ENCODE measurements around the gene TUBAL3.
"Not testable (repeated sequence)": the region's sequence is repeated elsewhere in the genome, so short reads cannot be mapped to it uniquely, and the experiment has no call there.

Gene TUBAL3

DNA sequence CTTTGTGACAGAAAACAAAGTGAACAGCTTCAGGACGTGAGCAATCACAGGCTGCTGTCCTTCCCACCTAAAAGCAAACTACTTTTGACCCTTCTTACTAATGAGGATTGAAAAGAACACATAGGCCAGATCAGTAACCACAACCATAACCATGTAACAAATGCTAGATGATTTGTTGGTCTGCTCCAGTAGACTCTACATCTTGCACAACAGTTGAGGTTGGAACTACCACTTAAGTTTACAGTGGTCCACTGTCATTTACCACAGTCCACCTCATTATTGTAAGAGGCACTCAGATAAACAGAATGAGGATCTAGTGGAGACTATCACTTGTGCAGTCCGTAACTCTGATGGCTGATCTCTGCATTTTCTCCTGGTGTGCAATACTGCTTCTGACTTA lies 35.6 kb upstream of the TUBAL3 start:
- Mint-ChIP-seq H3K27ac (no peak overlapping the region), H3K9me3 (no peaks in the 10 kb centered on the region), H3K4me3 (no peak overlapping the region), H3K36me3 (no peaks in the 10 kb centered on the region), H3K4me1 (peaks cover 14% of the 10 kb centered on the region)
- DNase-seq (ENCODE audit: low spot score in 2 of 2) (no peak), ATAC-seq (no peak)

DNA sequence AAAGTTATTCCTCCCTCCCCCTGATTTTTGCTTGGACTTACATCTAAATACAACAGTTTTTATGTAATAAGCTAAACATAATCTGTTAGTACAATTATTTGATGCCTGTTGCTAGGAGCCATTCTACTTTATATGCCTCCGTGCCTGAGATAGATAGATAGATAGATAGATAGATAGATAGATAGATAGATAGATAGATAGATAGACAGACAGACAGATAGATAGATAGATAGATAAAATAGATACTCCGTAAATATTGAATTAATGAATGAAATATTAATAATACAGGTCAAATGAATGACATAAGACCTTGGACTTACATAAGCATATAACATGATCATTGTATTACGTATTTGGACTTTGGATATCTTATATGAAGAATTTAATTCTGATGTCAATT lies 30.7 kb upstream of the TUBAL3 start:
- Mint-ChIP-seq H3K27ac (no peak overlapping the region), H3K36me3 (peaks cover 14% of the 10 kb centered on the region), H3K4me3 (no peak overlapping the region)

DNA sequence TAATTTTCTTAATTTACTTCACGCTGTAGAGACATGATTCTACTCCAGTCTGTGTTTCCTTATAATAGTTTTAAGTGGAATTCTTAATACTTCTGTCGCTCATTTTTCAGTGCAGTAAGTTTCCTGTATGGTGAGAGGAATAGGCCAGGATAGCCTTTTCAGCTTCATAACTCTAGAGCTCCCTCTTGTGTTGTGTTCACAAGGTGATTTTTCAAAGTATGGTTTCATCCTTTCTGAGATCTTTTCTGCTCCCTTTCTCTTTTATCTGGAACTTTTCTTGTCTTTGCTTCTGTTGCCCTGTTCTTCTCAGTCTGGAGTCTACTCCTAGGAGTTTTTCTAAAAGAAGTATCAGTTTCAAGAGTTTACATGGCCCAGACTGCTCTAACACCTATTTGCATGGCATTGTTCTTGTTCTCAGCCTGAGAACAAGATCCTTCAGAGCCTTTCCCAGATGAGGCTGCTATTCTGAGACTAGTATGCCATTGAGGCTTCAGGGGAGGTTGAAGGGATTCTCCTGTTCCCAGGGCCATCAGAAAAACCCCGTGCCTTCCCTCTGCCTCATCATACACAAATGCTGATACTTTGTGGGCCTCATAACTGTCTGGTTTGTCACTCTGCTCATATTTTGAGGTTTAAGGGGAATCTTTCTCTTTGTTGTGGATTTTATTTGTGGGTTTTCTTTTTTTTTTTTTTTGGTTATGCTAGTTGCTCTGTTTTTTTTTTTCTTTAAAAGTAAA lies 29.6 kb upstream of the TUBAL3 start:
- no peak overlapping the region for H3K27ac Mint-ChIP-seq
- no peak overlapping the region for H3K4me3 Mint-ChIP-seq
- H3K4me1 Mint-ChIP-seq: peaks cover 9% of the 10 kb centered on the region
- peak; percentile 44 for ATAC-seq
- no peak for DNase-seq (ENCODE audit: low spot score in 2 of 2)
- peaks cover 15% of the 10 kb centered on the region for H3K36me3 Mint-ChIP-seq
- peaks cover 2% of the 10 kb centered on the region for H3K9me3 Mint-ChIP-seq

More for the DNA sequence above, 30.7 kb upstream of the TUBAL3 start:
- no peak for ATAC-seq
- no peak for DNase-seq (ENCODE audit: low spot score in 2 of 2)
- peaks cover 9% of the 10 kb centered on the region for H3K4me1 Mint-ChIP-seq
- peaks cover 2% of the 10 kb centered on the region for H3K9me3 Mint-ChIP-seq

DNA sequence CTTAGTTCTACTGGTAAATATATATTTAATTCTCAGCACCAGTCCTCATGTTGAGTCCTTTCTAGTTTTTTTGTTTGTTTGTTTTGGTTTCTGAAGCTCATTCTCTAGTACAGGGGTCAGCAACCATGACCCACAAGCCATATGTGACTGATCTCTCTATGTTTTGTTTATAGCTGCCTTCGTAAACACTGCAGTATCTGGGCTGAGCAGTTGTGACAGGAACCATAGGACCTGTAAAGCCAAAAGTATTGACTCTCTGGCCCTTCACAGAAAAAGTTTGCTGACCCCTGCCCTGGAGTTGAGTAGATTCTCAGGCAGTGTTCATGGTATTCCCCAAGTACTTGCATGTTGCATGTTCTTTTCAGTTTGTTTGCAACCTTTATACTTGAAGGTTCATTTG lies 28.6 kb upstream of the TUBAL3 start:
- Mint-ChIP-seq H3K4me1 (peaks cover 9% of the 10 kb centered on the region), H3K4me3 (no peak overlapping the region), H3K36me3 (peaks cover 21% of the 10 kb centered on the region), H3K9me3 (peaks cover 2% of the 10 kb centered on the region), H3K27ac (no peak overlapping the region)
- no peak for DNase-seq (ENCODE audit: low spot score in 2 of 2)
- ATAC-seq: no peak

DNA sequence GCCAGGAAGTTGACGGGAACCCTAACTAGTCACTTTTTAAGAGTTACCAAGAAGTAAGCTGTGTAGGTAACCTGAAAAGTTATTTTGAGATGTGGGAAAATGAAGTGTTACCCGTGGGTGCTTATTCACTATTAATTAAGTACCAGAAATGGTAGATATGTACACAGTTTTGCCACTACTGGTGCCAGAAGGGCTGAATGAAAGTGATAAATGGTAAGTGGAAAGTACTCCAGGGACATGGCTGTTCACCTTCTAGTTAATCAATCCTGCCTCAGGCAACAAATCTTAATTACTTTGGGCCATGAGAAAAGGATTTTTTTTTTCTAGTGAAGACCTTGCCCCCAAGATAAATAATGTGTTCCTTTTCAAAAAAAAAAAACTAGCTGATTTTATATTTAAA lies 23.5 kb upstream of the TUBAL3 start:
- ATAC-seq: no peak
- Mint-ChIP-seq H3K4me1 (no peaks in the 10 kb centered on the region), H3K36me3 (peaks cover 15% of the 10 kb centered on the region), H3K9me3 (peaks cover 2% of the 10 kb centered on the region), H3K27ac (no peak overlapping the region), H3K4me3 (no peak overlapping the region)
- no peak for DNase-seq (ENCODE audit: low spot score in 2 of 2)

DNA sequence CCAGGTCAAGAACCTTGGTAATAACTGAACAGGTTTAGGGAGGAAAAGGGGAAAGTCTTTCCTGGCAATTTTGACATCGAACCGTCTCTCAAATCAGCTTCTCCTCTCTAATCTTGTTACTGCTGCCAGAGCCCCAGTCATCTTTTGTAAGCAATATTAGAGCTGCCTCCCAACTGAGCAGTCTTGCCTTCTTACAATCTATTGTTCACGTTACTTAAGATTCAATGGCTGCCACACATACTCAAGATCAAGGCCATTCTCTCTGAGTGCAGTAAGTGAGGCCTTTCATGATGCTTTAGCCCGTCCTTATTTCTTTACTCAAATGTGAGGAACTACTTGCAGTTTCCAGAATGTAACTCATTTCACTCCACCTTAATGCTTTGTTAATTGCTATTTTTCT lies 20.1 kb upstream of the TUBAL3 start:
- Mint-ChIP-seq H3K9me3 (no peaks in the 10 kb centered on the region), H3K27ac (no peak overlapping the region), H3K36me3 (peaks cover 8% of the 10 kb centered on the region), H3K4me3 (no peak overlapping the region), H3K4me1 (no peaks in the 10 kb centered on the region)
- DNase-seq (ENCODE audit: low spot score in 2 of 2) (no peak), ATAC-seq (no peak)

DNA sequence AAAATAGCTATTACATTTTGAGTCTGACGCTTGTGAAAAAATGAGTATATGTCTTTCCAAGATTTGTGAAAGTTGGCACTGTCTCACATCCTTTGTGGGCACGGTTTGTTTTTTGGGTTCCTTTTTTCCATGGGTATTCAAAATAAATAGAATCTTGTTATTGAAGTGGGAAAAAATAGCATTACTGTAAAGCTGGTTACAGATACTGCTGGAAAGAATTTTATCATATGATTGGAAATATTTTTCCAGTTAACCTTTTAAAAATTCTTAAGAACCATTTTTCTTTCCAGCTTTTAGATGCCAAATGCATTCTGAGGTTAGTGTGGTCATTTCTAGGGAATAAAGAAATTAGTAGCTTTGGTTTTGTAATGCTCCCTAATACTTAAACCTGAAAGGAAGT lies 19.1 kb upstream of the TUBAL3 start:
- Mint-ChIP-seq H3K36me3 (peaks cover 2% of the 10 kb centered on the region), H3K4me1 (no peaks in the 10 kb centered on the region), H3K9me3 (peaks cover 5% of the 10 kb centered on the region), H3K4me3 (no peak overlapping the region), H3K27ac (no peak overlapping the region)
- ATAC-seq: no peak
- DNase-seq (ENCODE audit: low spot score in 2 of 2): no peak

DNA sequence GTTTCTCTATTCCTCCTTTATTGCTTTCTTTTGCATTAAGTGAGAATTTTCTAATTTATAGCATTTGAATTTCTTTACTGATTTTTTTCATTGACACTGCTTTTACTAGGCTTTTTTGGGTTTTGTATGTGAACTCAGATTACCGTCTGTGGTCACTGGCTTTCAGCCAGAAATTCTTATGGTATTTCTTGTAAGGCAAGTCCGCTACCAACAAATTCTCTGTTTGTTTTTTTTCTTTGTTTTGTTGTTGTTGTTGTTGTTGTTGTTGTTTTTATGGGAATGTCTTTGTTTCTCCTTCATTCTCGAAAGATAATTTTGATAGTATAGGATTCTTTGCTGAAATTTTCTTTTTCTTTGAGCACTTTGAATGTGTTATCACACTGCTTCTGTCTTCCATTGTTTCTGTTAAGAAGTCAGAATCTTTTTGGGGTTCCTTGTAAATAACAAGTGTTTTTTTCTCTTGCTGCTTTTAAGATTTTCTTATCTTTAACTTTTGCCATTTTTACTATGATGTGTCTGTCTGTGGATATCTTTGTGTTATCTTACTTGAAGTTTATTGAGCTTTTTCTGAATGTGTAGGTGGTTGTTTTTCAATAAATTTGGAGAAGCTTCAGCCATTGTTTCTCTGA lies 15.0 kb upstream of the TUBAL3 start:
- DNase-seq (ENCODE audit: low spot score in 2 of 2) (no peak), ATAC-seq (no peak)
- Mint-ChIP-seq H3K9me3 (peaks cover 12% of the 10 kb centered on the region), H3K4me1 (no peaks in the 10 kb centered on the region), H3K36me3 (no peaks in the 10 kb centered on the region), H3K4me3 (no peak overlapping the region), H3K27ac (no peak overlapping the region)

DNA sequence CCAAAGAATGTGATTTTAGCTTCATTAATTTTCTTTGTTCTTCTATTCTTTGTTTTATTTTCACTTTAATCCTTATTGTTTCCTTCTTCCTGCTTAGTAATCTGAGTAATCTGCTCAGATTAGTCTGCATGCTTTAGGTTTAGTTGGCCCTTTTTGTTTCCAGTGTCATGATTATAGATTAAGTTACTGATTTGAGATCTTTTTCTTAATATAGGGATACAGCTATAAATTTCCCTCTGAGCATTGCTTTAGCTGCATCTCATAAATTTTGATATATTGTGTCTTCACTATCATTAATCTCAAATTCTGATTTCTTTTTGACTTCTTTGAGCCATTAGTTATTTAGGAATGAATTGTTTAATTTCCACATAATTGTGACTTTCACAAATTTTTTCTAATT lies 14.0 kb upstream of the TUBAL3 start:
- Mint-ChIP-seq H3K4me3 (no peak overlapping the region), H3K9me3 (peaks cover 12% of the 10 kb centered on the region), H3K27ac (no peak overlapping the region), H3K36me3 (no peaks in the 10 kb centered on the region), H3K4me1 (no peaks in the 10 kb centered on the region)
- ATAC-seq (no peak), DNase-seq (ENCODE audit: low spot score in 2 of 2) (no peak)

DNA sequence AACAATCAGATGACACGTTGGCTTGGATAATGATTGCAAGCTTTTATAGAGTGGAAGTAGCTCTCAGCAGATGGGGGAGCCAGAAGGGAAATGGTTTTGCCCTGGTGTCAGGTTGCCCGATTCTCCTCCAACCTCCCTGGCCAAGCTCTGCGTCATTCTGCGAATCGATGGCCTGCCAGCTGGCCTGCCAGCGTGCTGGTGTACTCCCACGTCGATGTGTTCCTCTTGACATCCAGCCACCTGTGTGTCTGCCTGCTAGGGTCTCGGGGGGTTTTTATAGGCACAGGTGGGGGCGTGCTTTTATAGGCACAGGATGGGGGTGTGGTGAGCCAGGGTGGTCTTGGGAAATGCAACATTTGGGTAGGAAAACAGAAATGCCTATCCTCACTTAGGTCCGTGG lies 12.4 kb upstream of the TUBAL3 start:
- Mint-ChIP-seq H3K4me1 (no peaks in the 10 kb centered on the region), H3K27ac (no peak overlapping the region), H3K9me3 (peaks cover 12% of the 10 kb centered on the region), H3K4me3 (no peak overlapping the region), H3K36me3 (no peaks in the 10 kb centered on the region)
- DNase-seq (ENCODE audit: low spot score in 2 of 2) (no peak), ATAC-seq (no peak)

DNA sequence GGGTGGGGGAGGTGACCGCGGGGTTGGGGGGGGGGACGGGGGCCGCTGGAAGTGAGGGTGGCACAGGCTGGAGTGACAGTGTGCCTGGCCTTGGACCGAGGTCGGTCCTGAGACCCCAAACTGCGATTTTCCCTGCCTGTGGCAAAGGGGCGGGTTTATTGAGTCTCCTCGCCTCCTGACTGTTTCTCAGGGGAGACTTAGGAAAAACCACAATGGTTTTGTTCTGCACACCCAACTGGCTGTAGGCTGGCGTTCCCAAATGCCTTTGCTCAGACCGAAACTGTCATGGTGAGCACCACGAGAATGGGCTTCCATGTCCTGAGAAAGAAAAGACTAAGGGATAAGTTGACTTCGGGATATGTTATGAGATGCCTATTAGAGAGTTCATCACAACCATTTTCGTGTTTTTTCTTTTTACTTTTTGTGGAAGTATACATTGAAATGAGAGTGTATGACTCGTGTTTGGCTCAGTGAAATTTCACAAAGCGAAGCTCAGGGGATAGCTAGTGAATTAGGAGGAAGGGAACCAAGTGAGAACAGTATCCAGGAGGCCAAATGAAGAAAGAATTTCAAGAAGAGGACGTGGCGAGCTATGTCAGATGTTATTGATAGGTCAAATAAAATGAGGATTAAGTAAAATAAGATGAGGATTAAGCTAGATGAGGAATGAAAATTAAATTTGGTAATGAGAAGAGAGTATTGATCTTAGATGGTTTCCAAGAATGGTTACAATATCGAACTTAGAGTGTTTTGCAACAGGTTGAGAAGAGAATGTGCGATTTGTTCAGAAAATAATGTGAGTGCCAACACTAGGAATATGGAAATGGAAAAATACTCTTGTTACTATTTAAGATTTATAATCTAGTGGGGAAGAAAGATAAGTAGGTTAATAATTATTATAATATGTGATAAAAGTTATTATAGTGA lies 8.6 kb upstream of the TUBAL3 start:
- Mint-ChIP-seq H3K36me3 (no peaks in the 10 kb centered on the region), H3K4me3 (no peak overlapping the region)

DNA sequence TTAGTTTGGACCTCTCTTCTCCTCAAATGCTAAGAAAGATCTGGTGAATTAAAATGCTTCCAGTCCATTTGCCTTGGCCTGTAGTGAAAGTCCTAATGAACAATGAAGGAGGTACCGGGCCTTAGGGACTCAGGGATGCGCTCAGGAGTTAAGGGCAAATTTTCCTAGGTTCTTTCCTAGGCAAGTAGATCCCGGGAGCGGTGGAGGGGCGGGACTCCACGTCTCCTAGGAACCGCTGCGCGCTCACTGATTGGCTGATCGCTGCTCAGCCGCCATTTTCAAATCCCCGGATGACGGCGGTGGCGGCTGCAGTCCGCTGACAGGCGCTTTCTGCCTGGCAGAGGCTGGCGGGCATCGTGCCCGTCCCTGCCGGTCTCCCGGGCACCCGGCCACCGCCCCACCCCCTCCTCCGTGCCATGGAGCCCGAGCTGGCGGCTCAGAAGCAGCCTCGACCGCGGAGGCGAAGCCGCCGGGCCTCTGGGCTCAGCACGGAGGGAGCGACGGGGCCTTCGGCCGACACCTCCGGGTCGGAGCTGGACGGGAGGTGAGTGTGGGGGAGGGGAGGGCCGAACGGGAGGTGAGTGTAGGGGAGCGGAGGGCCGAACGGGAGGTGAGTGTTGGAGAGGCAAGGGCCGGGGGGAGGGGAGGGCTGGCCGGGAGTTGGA lies 7.8 kb upstream of the TUBAL3 start, which contains the start of gene NET1:
Gene NET1, plus strand, starts transcription at position 281 of the 665 bp plus-strand sequence. Its CDS starts 136 bp downstream, at position 417.
- no peaks in the 10 kb centered on the region for H3K4me1 Mint-ChIP-seq
- peak; percentile 93 for ATAC-seq
- H3K27ac Mint-ChIP-seq: no peak within 1 kb of the TSS
- DNase-seq (ENCODE audit: low spot score in 2 of 2): peak; percentile 61 to 88
- no peak within 1 kb of the TSS for H3K4me3 Mint-ChIP-seq
- no peaks in the 10 kb centered on the region for H3K36me3 Mint-ChIP-seq
- no peaks in the 10 kb centered on the region for H3K9me3 Mint-ChIP-seq

More for the DNA sequence above, 8.6 kb upstream of the TUBAL3 start:
- H3K27ac Mint-ChIP-seq: no peak overlapping the region
- H3K9me3 Mint-ChIP-seq: peaks cover 2% of the 10 kb centered on the region
- ATAC-seq (no peak), DNase-seq (ENCODE audit: low spot score in 2 of 2) (no peak)
- no peaks in the 10 kb centered on the region for H3K4me1 Mint-ChIP-seq

DNA sequence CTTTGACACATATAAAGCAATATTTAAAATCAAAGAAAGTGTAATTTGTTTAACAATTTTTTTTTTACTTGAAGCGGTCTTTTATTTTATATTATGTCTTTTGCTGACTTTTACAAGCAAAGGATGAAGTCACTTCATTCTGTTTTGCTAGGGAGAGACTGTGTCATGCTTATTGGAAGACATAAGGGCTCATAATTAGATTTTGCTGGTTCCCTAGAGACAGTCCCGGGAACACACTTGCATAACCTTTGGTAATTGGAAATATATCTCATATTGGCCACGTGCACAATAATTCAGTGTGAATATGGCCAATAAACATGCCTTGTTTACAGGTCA lies 7.3 kb upstream of the TUBAL3 start:
- Mint-ChIP-seq H3K4me1 (no peaks in the 10 kb centered on the region), H3K27ac (no peak overlapping the region)

DNA sequence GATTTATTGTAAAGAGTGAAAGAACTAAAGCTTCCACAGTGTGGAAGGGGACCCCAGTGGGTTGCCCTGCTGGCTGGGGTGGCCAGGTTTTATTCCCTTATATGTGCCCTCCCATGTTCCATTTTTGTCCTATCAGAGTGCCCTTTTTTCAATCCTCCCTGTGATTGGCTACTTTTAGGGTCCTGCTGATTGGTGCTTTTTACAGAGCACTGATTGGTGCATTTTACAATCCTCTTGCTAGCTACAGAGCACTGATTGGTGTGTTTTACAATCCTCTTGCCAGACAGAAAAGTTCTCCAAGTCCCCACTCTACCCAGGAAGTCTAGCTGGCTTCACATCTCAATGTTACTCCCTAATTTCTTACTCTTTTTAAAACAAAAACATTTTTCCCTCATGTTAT lies 6.2 kb upstream of the TUBAL3 start:
- not testable (repeated sequence) for DNase-seq (ENCODE audit: low spot score in 2 of 2); H3K4me1 Mint-ChIP-seq; H3K4me3 Mint-ChIP-seq; H3K27ac Mint-ChIP-seq; H3K36me3 Mint-ChIP-seq; H3K9me3 Mint-ChIP-seq; ATAC-seq

More for the DNA sequence above, 7.3 kb upstream of the TUBAL3 start:
- Mint-ChIP-seq H3K4me3 (no peak overlapping the region), H3K9me3 (no peaks in the 10 kb centered on the region), H3K36me3 (no peaks in the 10 kb centered on the region)
- DNase-seq (ENCODE audit: low spot score in 2 of 2) (no peak), ATAC-seq (no peak)

DNA sequence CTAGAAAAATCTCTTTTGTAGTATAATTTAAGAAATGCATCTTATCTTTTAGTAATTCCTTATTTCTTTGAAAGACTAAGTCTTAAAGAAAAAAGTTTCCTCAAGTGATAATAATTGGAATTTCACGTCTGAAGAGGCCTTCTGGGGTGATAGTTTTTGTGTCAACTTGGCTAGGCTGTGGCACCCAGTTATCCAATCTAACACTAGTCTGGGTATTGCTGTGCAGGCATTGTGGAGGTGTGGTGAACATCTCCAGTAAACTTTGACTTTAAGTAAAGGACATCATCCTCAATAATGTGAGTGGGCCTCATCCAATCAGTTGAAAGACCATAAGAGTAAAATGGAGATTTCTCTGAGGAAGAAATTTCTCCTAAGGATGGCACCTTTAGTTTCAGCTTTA lies 2.3 kb upstream of the TUBAL3 start:
- no peak overlapping the region for H3K27ac Mint-ChIP-seq
- no peaks in the 10 kb centered on the region for H3K4me1 Mint-ChIP-seq
- ATAC-seq: no peak
- DNase-seq (ENCODE audit: low spot score in 2 of 2): no peak
- H3K4me3 Mint-ChIP-seq: no peak overlapping the region
- no peaks in the 10 kb centered on the region for H3K9me3 Mint-ChIP-seq
- H3K36me3 Mint-ChIP-seq: no peaks in the 10 kb centered on the region
